SK-N-SH (cell line): ENCODE results near the gene DGCR8.

Experiments
- EZH2phosphoT487 ChIP-seq: fragments of 200-600 bp; sonication (generic); IDR thresholded peaks from 2 replicates; pipeline ENCODE4 v1.6.1; 2017; ENCODE audit warnings: low read depth, mixed run types, mild to moderate bottlenecking, antibody characterized with exemption, moderate library complexity, borderline replicate concordance
- RAD21 ChIP-seq: IDR thresholded peaks from 2 replicates; pipeline ENCODE4 v1.6.1; 2012; ENCODE audit warnings: mild to moderate bottlenecking, low read length
- TF ChIP-seq, protein P1 (sequence below): fragments of 200-600 bp; sonication (generic); IDR thresholded peaks from 2 replicates; pipeline ENCODE4 v1.6.1; 2017; ENCODE audit warnings: antibody characterized with exemption, mild to moderate bottlenecking, moderate library complexity

DNA sequence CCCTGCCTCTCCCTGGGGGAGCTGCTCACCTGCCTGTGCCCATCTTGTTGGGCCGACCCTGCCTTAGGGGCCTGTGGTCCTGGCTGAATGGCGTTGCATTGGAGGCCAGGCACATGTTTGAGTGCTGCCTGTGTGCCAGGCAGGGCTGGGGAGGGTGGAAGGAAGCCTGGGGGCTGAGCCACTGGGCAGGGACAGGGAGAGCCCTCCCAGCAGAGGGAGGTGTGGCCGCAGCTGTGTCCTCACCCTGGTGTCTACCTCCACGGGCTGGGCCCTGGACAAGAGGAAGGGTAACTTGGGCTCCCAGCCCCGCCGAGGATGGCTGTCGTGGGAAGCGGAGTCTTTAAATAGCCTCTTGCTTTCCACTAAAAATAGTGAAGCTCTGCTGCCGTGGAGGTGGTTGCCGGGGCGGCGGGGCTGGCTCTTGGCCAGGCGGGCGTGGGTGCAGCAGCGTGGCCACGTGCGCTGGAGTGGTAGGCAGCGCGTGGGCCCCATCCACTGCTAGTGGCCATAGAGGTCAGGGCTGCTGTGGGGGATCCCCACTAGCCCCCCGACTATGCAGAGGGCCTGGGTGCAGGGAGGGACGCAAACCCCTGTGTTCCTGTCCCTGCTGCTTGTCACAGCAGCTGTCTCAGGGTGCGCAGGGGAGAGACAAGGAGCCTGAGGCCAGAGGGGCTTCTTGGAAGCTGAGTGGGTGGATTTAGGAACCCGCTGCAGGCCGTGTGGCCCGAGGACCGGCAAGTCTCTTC is 57.8 kb downstream of the DGCR8 start:
- TF ChIP-seq, protein P1, sequence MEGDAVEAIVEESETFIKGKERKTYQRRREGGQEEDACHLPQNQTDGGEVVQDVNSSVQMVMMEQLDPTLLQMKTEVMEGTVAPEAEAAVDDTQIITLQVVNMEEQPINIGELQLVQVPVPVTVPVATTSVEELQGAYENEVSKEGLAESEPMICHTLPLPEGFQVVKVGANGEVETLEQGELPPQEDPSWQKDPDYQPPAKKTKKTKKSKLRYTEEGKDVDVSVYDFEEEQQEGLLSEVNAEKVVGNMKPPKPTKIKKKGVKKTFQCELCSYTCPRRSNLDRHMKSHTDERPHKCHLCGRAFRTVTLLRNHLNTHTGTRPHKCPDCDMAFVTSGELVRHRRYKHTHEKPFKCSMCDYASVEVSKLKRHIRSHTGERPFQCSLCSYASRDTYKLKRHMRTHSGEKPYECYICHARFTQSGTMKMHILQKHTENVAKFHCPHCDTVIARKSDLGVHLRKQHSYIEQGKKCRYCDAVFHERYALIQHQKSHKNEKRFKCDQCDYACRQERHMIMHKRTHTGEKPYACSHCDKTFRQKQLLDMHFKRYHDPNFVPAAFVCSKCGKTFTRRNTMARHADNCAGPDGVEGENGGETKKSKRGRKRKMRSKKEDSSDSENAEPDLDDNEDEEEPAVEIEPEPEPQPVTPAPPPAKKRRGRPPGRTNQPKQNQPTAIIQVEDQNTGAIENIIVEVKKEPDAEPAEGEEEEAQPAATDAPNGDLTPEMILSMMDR: no peak
- no peak for TF ChIP-seq RAD21
- no peak for TF ChIP-seq EZH2phosphoT487
